Psoas muscle (tissue), 8 donors: ENCODE measurements around the gene ZBTB26. TPM values are rescaled to one million over a fixed set of nuclear protein-coding genes. Genes with fewer than 3 reads are reported as not detected.

Experiments used
- ATAC-seq, 4 donors: fragments of 200-7000 bp; cut with Tn5 transposase; one replicate each; pipeline ENCODE4 v1.9.1; 2020; ENCODE audit warnings: moderate library complexity in 3 of 4, mild to moderate bottlenecking in 2 of 4
- DNase-seq, 2 donors: peaks; one replicate each; pipeline ENCODE4 v3.0.0-alpha.2; 2020
- H3K27ac ChIP-seq: fragments of 200-600 bp; one replicate; pipeline ENCODE4 v1.8.0; 2022
- H3K27me3 ChIP-seq, 3 donors: fragments of 200-600 bp in 1 of 3; one replicate each; pipeline versions ENCODE4 v1.6.1 to v1.8.0; 2013 to 2022; ENCODE audit warnings: low read length in 2 of 3, mild to moderate bottlenecking in 2 of 3, moderate library complexity in 1 of 3; ENCODE audit not compliant: insufficient read depth in 3 of 3
- H3K36me3 ChIP-seq, 2 donors: fragments of 200-600 bp in 1 of 2; one replicate each; pipeline versions ENCODE4 v1.6.1 to v1.8.0; 2013 to 2022; ENCODE audit warnings: low read depth in 1 of 2, mild to moderate bottlenecking in 1 of 2, moderate library complexity in 1 of 2; ENCODE audit not compliant: insufficient read depth in 1 of 2
- H3K4me1 ChIP-seq: fragments of 200-600 bp; one replicate; pipeline ENCODE4 v1.8.0; 2022
- H3K4me3 ChIP-seq: fragments of 200-600 bp; one replicate; pipeline ENCODE4 v1.8.0; 2022; ENCODE audit warnings: mild to moderate bottlenecking
- H3K9me3 ChIP-seq: fragments of 200-600 bp; one replicate; pipeline ENCODE4 v1.8.0; 2022
- CTCF ChIP-seq: fragments of 200-600 bp; IDR thresholded peaks from one replicate; pipeline ENCODE4 v1.8.0; 2022; ENCODE audit warnings: antibody characterized with exemption
- WGBS, 3 donors: extraction: QIAGEN DNeasy Blood & Tissue Kit; methylation state at CpG; one replicate each; pipeline versions ENCODE4 v1.1.6 to v1.1.7; 2013; 5-methylcytosine and 5-hydroxymethylcytosine counted together
- intact Hi-C, 2 donors: fragments of 100-400 bp; cut with DNase I; formaldehyde crosslinking; loops; one replicate each; pipeline versions ENCODE4 v1.11.0 to v1.14.2; 2022
- long read RNA-seq, 2 donors: library from polyadenylated mRNA; unstranded; transcript quantifications; one replicate each; pipeline ENCODE4 v2.0.0, GENCODE V29; 2021
- polyA plus RNA-seq, 3 donors: library from polyadenylated mRNA; stranded (reverse); fragments of 200-250 nt; gene quantifications; one replicate each; pipeline ENCODE4 v1.2.3, GENCODE V29; 2013
- total RNA-seq, 4 donors: library from RNA; stranded (reverse); fragmentation: NEBNext Ultra II Directional in 2 of 4; extraction: Animal tissue kit (Norgen Biotek cat#: 25700) in 2 of 4; gene quantifications; one replicate each; pipeline versions ENCODE4 v1.2.1 to v1.2.4, GENCODE V29; 2021 to 2023
- donor health status: healthy with polysubstance abuse.
- donor health status: DM: no; HTN: no; CAD: no; lungs with moderate emphysema.
- donor health status: Bipolar disorder and iron deficiency.
- donor health status: healthy.
- donor health status: DM: yes; HTN: yes; CAD: no.
- donor health status: DM: no; HTN: no; CAD: no.
- donor health status: DM: no; HTN: no; CAD: no.
- donor health status: DM: yes; HTN: yes; CAD: no.

Gene ZBTB26
- 1 to 10 TPM; 2.0 to 4.8 (median 2.8) TPM for total RNA-seq
- 1 to 10 TPM; 2.2 to 4.3 (median 3.9) TPM for polyA plus RNA-seq
- long read RNA-seq, donor 1, partial matches to known transcripts = 0 of 1 reads
- long read RNA-seq, donor 1, other reads (novel, unspliced or antisense) = 1 of 1 reads
- long read RNA-seq, donor 2, full-length matches to known transcripts = 6 of 8 reads
- long read RNA-seq, donor 2, partial matches to known transcripts = 0 of 8 reads
- long read RNA-seq, donor 2, other reads (novel, unspliced or antisense) = 2 of 8 reads

GRCh38 chr9:122931226-122932121 lies at the start of gene ZBTB26:
Gene ZBTB26 (minus strand): TSS chr9:122931512. CDS start chr9:122919934, 11,578 bp downstream.
- Histone ChIP-seq H3K36me3 (peaks cover 0 to 7% of the 10 kb centered on the region in 2 donors), H3K4me3 (peak within 1 kb of the TSS; percentile 96), H3K27ac (peak within 1 kb of the TSS; percentile 92), H3K4me1 (peaks cover 35% of the 10 kb centered on the region), H3K9me3 (no peaks in the 10 kb centered on the region), H3K27me3 (no peaks in the 10 kb centered on the region)
- intact Hi-C loops = loop anchor here in 1 of 2 donors (10.0 kb wide), 1 partner anchor 63 kb away; no protein-coding TSS in a partner anchor
- no peak for TF ChIP-seq CTCF
- ATAC-seq = peak; percentile 99 to 100 (median 99)
- WGBS, 3 donors = 0 to 1% (median 0%) methylated on average over 32 to 51 of the region's 51 CpGs
- peak; percentile 93 to 97 for DNase-seq

GRCh38 chr9:122978601-122979000 lies 47.3 kb upstream of the ZBTB26 start:
- Histone ChIP-seq H3K27me3 (no peaks in the 10 kb centered on the region), H3K9me3 (no peaks in the 10 kb centered on the region), H3K4me3 (no peak overlapping the region), H3K27ac (no peak overlapping the region), H3K36me3 (peaks cover 4 to 6% of the 10 kb centered on the region in 2 donors), H3K4me1 (peaks cover 14% of the 10 kb centered on the region)
- 48 to 65% (median 65%) methylated on average over 2 of the region's 2 CpGs for WGBS, 3 donors
- TF ChIP-seq CTCF = no peak
- no peak for ATAC-seq
- DNase-seq = no peak
- intact Hi-C loops = no loop called here

GRCh38 chr9:122975196-122975595 lies 43.9 kb upstream of the ZBTB26 start:
- ATAC-seq = no peak
- WGBS, 3 donors = 29 to 51% (median 37%) methylated on average over 2 of the region's 2 CpGs

GRCh38 chr9:122961139-122961538 lies 29.8 kb upstream of the ZBTB26 start:
- no peaks in the 10 kb centered on the region for H3K9me3 ChIP-seq
- DNase-seq (no peak), ATAC-seq (no peak)
- intact Hi-C loops = no loop called here
- H3K36me3 ChIP-seq = peaks cover 0 to 32% of the 10 kb centered on the region in 2 donors
- H3K27ac ChIP-seq = no peak overlapping the region
- WGBS, 3 donors = 81 to 93% (median 89%) methylated on average over 1 of the region's 1 CpG
- no peaks in the 10 kb centered on the region for H3K27me3 ChIP-seq
- no peak overlapping the region for H3K4me3 ChIP-seq
- no peaks in the 10 kb centered on the region for H3K4me1 ChIP-seq
- TF ChIP-seq CTCF = no peak

More at GRCh38 chr9:122975196-122975595, 43.9 kb upstream of the ZBTB26 start:
- no peak for TF ChIP-seq CTCF
- H3K9me3 ChIP-seq = no peaks in the 10 kb centered on the region
- intact Hi-C loops = no loop called here
- DNase-seq = no peak
- H3K27ac ChIP-seq = peak overlapping the region; percentile 39
- H3K36me3 ChIP-seq = peaks cover 8 to 30% of the 10 kb centered on the region in 2 donors
- no peak overlapping the region for H3K4me3 ChIP-seq
- no peaks in the 10 kb centered on the region for H3K27me3 ChIP-seq
- H3K4me1 ChIP-seq = peaks cover 14% of the 10 kb centered on the region
